Thoracic aorta (tissue), 2 donors: ENCODE measurements around the gene NDUFV1. TPM values are rescaled to one million over a fixed set of nuclear protein-coding genes. Genes with fewer than 3 reads are reported as not detected.
A peak's percentile ranks its signal among the peaks of the same experiment; 100 is the strongest.

Source experiments
- ATAC-seq: fragments of 150-250 bp; one replicate; pipeline ENCODE4 v1.8.0; 2017; ENCODE audit warnings: low read depth; ENCODE audit not compliant: insufficient number of reproducible peaks, low FRiP score
- DNase-seq: peaks from one replicate; pipeline ENCODE4 v3.0.0-alpha.2; 2020; ENCODE audit warnings: low spot score
- H3K27ac ChIP-seq, 2 donors: fragments of 200-600 bp; sonication (generic); 1 replicate in 1 of 2; 2 replicates in 1 of 2; pipeline ENCODE4 v1.5.1; 2016; ENCODE audit warnings: mild to moderate bottlenecking in 2 of 2, moderate library complexity in 2 of 2
- H3K27me3 ChIP-seq: fragments of 200-600 bp; sonication (generic); replicated peaks from 2 replicates; pipeline ENCODE4 v1.6.0; 2016; ENCODE audit warnings: mild to moderate bottlenecking; ENCODE audit not compliant: insufficient read depth
- H3K36me3 ChIP-seq: fragments of 200-600 bp; sonication (generic); one replicate; pipeline ENCODE4 v1.5.1; 2016
- H3K4me1 ChIP-seq, 2 donors: fragments of 200-600 bp; sonication (generic); 1 replicate in 1 of 2; 2 replicates in 1 of 2; pipeline versions ENCODE4 v1.5.1 to v1.6.0; 2016; ENCODE audit warnings: low read depth in 2 of 2, mild to moderate bottlenecking in 1 of 2; ENCODE audit not compliant: control insufficient read depth in 1 of 2
- H3K4me3 ChIP-seq: fragments of 200-600 bp; sonication (generic); 2 replicates; pipeline ENCODE4 v1.5.1; 2016; ENCODE audit warnings: mild to moderate bottlenecking
- H3K9me3 ChIP-seq: fragments of 200-600 bp; sonication (generic); 2 replicates; pipeline ENCODE4 v1.5.1; 2016
- total RNA-seq, 2 donors: library from RNA; depleted of rRNA; stranded (reverse); fragments of >200 nt; gene quantifications; one replicate each; pipeline versions ENCODE4 v1.1.0 to v1.2.3, GENCODE V29; 2016
- TF ChIP-seq, protein P1 (sequence below): fragments of 200-600 bp; sonication (generic); IDR thresholded peaks from one replicate; pipeline ENCODE4 v1.5.1; 2019; ENCODE audit warnings: antibody characterized with exemption

NDUFV1 gene
- total RNA-seq, 2 donors from 2014 or later: 240 to 252 TPM

DNA sequence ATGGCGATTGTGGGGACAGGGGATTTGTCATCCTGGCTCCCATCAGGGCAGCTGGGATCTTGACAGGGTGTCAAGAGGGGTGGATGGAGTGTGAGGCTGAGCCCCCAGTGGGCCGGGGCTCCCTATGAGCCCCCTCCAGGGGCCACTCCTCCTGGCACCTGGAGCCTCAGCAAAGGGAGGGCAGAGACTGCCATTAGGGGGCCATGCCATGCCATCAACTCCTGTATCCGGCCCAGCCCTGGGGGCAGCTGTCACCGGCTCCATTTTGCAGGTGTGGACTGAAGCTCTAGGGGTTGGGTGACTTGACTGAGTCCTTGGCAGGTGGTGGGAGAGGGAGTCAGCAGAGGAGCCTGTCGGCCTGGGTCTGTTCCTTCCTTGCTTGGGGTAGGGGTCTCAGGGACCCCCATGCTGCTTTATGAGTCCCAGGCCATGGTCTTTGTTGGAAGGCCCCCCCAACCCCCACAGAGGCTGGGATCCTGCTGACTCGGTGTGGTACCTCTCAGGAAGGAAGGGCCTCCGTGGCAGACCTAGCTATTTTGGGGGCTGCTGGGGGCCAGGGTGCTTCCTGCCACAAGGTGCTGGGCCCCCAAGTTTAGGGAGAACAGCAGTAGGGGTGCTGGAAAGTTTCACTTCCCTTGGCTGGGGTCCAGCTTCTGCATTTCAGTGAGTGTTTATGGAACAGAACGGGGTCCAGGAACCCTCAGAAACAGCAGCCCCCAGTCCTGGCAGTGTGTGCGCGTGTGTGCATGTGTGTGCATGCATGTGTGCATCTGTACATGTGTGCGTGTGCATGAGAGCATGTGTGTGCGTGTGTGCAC, 42.3 kb downstream of the NDUFV1 start:
- H3K36me3 ChIP-seq: no peaks in the 10 kb centered on the region
- no peak overlapping the region for H3K27ac ChIP-seq
- no peaks in the 10 kb centered on the region for H3K9me3 ChIP-seq
- no peak overlapping the region for H3K4me3 ChIP-seq
- TF ChIP-seq, protein P1, sequence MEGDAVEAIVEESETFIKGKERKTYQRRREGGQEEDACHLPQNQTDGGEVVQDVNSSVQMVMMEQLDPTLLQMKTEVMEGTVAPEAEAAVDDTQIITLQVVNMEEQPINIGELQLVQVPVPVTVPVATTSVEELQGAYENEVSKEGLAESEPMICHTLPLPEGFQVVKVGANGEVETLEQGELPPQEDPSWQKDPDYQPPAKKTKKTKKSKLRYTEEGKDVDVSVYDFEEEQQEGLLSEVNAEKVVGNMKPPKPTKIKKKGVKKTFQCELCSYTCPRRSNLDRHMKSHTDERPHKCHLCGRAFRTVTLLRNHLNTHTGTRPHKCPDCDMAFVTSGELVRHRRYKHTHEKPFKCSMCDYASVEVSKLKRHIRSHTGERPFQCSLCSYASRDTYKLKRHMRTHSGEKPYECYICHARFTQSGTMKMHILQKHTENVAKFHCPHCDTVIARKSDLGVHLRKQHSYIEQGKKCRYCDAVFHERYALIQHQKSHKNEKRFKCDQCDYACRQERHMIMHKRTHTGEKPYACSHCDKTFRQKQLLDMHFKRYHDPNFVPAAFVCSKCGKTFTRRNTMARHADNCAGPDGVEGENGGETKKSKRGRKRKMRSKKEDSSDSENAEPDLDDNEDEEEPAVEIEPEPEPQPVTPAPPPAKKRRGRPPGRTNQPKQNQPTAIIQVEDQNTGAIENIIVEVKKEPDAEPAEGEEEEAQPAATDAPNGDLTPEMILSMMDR: no peak
- no peak for ATAC-seq
- DNase-seq: no peak
- H3K27me3 ChIP-seq: no peaks in the 10 kb centered on the region
- no peaks in the 10 kb centered on the region for H3K4me1 ChIP-seq

DNA sequence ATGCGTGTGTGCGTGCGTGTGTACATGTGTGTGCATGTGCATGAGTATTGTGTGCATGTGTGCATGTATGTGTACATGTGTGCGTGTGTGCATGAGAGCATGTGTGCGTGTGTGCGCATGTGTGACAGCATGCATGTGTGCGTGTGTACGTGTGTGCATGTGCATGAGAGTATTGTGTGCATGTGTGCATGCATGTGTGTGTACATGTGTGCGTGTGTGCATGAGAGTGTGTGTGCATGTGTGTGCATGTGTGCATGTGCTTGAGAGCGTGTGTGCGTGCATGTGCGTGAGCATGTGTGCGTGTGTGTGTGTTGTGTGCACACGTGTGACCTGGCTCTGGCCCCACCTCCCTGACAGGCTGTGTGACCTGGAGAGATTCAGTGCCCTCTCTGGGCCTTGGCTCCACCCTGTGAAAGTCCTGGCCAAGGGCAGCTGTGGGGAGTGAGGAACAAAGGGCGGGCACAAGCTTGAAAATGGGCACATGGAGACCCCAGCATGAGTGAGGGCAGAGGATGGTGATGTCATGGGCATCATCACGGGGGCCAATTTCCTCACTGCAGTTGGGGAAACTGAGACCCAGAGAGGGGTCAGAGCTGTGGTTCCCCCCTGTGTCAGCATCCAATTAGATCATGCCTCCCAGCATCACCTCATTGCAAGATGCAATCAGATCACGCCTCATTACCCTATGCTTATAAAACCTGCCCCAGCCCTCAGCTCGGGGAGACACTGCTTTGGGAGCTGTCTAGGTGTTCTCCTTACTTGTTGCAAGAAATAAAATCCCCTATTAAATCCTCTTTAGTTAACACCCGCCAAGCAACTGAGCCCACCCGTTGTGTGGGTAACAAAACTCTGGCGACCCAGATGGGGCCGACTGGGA, 43.1 kb downstream of the NDUFV1 start:
- H3K27ac ChIP-seq: no peak overlapping the region

DNA sequence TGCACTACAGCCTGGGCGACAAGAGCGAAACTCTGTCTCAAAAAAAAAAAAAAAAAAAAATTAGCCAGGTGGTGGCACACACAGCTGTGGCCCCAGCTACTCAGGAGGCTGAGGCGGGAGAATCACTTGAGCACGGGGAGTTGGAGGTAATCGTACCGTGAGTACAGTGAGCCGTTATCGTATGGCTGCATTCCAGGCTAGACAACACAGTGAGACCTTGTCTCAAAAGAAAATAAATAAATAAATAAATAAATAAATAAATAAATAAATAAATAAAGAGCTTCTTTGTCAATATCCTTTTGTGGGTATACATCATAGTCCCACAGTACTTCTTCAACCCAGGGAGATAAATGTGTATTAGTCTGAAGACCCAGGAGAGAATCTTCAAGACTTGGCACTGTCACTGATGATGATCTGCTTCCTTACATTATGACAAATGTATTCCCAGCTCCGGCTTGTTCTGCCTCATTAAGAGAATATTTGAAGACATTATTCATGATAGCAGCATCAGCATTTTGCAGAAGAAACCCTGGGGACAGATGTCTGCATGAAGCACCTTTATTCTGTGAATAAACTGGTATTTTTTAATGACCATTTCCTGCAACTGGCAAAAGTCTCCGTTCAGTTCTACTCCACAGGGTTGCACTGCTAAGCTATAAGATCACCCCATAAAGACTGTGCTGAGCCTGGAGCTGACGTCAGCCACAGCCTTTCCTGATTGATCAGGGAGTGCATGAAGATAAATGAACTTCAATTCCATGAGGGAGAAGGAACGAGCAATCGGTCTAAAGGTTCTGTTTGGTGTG, 45.4 kb downstream of the NDUFV1 start:
- Histone ChIP-seq H3K4me1 (peaks cover under 1 to 2% of the 10 kb centered on the region in 2 donors), H3K36me3 (no peaks in the 10 kb centered on the region), H3K27ac (no peak overlapping the region), H3K9me3 (no peaks in the 10 kb centered on the region), H3K4me3 (no peak overlapping the region), H3K27me3 (no peaks in the 10 kb centered on the region)
- no peak for ATAC-seq
- DNase-seq: no peak
- TF ChIP-seq, protein P1: no peak

More for the DNA sequence above, 43.1 kb downstream of the NDUFV1 start:
- ATAC-seq: no peak
- Histone ChIP-seq H3K36me3 (no peaks in the 10 kb centered on the region), H3K4me3 (peak overlapping the region; percentile 55), H3K4me1 (no peaks in the 10 kb centered on the region), H3K9me3 (no peaks in the 10 kb centered on the region), H3K27me3 (no peaks in the 10 kb centered on the region)
- TF ChIP-seq, protein P1: no peak
- DNase-seq: no peak

DNA sequence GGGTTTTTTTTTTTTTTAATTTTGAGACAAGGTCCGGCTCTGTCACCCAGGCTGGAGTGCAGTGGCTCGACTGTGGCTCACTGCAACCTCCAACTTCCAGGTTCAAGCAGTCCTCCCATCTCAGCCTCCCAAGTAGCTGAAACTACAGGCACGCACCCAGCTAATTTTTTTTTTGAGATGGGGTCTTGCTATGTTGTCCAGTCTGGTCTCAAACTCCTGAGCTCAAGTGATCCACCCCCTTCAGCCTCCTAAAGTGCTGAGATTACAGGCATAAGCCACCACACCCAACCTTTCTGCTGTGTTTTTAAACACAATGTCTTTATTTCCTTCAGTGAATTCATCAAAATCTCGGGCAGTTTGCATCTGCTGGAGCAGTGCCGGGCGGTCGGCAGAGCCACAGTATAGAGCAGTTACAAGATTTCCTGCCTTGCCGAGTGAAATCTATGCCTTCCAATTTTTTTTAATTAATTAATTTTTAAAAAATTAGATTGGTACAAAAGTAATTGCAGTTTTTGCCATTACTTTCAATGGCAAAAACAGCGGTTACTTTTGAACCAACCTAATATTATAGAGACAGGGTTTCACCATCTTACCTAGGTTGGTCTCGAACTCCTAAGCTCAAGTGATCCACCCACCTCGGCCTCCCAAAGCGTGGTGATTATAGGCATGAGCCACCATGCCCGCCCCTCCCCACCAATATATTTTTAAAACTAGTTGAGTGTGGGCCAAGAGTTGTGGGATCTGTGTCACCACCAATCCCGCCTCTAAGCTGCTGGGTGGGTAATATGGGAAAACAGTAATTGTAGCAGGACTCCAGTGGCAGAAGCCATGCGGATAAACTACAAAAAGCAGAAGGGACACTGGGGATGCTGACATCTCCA, 46.5 kb downstream of the NDUFV1 start:
- Histone ChIP-seq H3K27ac (no peak overlapping the region), H3K4me3 (no peak overlapping the region), H3K9me3 (no peaks in the 10 kb centered on the region), H3K36me3 (no peaks in the 10 kb centered on the region), H3K4me1 (peaks cover 6 to 13% of the 10 kb centered on the region in 2 donors), H3K27me3 (no peaks in the 10 kb centered on the region)
- ATAC-seq (no peak), DNase-seq (no peak)
- TF ChIP-seq, protein P1: no peak
